HEK293 (cell line): ENCODE data around the gene FAM83E.

Source experiments
- BCL11A ChIP-seq: fragments of 450-650 bp; formaldehyde crosslinking; IDR thresholded peaks from 2 replicates; pipeline ENCODE4 v1.5.1; 2016; ENCODE audit warnings: low read depth, missing biosample characterization, missing genetic modification characterization
- GLI2 ChIP-seq: fragments of 450-650 bp; formaldehyde crosslinking; IDR thresholded peaks from 2 replicates; pipeline ENCODE4; 2017; ENCODE audit warnings: missing biosample characterization, missing genetic modification characterization, low read depth, borderline replicate concordance
- HOXD13 ChIP-seq: sonication (generic); formaldehyde crosslinking; IDR thresholded peaks from 2 replicates; pipeline ENCODE4 v1.8.0; 2022; ENCODE audit warnings: missing genetic modification reagents, borderline replicate concordance
- KLF16 ChIP-seq: fragments of 450-650 bp; formaldehyde crosslinking; IDR thresholded peaks from 2 replicates; pipeline ENCODE4 v1.5.1; 2017; ENCODE audit warnings: missing biosample characterization, missing genetic modification characterization
- KLF7 ChIP-seq: fragments of 450-650 bp; formaldehyde crosslinking; IDR thresholded peaks from 2 replicates; pipeline ENCODE4 v1.5.1; 2016; ENCODE audit warnings: missing biosample characterization, missing genetic modification characterization, borderline replicate concordance
- KLF8 ChIP-seq: fragments of 450-650 bp; formaldehyde crosslinking; IDR thresholded peaks from 2 replicates; pipeline ENCODE4 v1.5.1; 2016; ENCODE audit warnings: missing biosample characterization, missing genetic modification characterization
- MEIS1 ChIP-seq: sonication (generic); formaldehyde crosslinking; IDR thresholded peaks from 2 replicates; pipeline ENCODE4 v1.8.1; 2022; ENCODE audit warnings: missing genetic modification reagents, mild to moderate bottlenecking, borderline replicate concordance
- SCRT1 ChIP-seq: fragments of 450-650 bp; formaldehyde crosslinking; IDR thresholded peaks from 2 replicates; pipeline ENCODE4 v1.5.1; 2016; ENCODE audit warnings: missing biosample characterization, missing genetic modification characterization, borderline replicate concordance
- SCRT2 ChIP-seq: fragments of 450-650 bp; formaldehyde crosslinking; IDR thresholded peaks from 2 replicates; pipeline ENCODE4 v1.5.1; 2016; ENCODE audit warnings: missing biosample characterization, missing genetic modification characterization
- TRIM28 ChIP-seq: IDR thresholded peaks from 2 replicates; pipeline ENCODE4 v1.6.1; 2011; ENCODE audit warnings: low read length, control low read depth, borderline replicate concordance
- YY2 ChIP-seq: fragments of 450-650 bp; formaldehyde crosslinking; IDR thresholded peaks from 2 replicates; pipeline ENCODE4 v1.5.1; 2016; ENCODE audit warnings: missing biosample characterization, missing genetic modification characterization
- ZFP3 ChIP-seq: fragments of 450-650 bp; formaldehyde crosslinking; IDR thresholded peaks from 2 replicates; pipeline ENCODE4 v1.5.1; 2016; ENCODE audit warnings: low read depth, missing biosample characterization, missing genetic modification characterization
- ZNF138 ChIP-seq: fragments of 450-650 bp; formaldehyde crosslinking; IDR thresholded peaks from 2 replicates; pipeline ENCODE4 v1.5.1; 2016; ENCODE audit warnings: missing biosample characterization, missing genetic modification characterization, borderline replicate concordance
- ZNF155 ChIP-seq: fragments of 450-650 bp; formaldehyde crosslinking; IDR thresholded peaks from 2 replicates; pipeline ENCODE4 v1.5.1; 2016; ENCODE audit warnings: missing biosample characterization, missing genetic modification characterization
- ZNF174 ChIP-seq: fragments of 450-650 bp; formaldehyde crosslinking; IDR thresholded peaks from 2 replicates; pipeline ENCODE4 v1.5.0; 2017; ENCODE audit warnings: missing biosample characterization, mild to moderate bottlenecking, missing genetic modification characterization
- ZNF175 ChIP-seq: fragments of 450-650 bp; formaldehyde crosslinking; IDR thresholded peaks from 2 replicates; pipeline ENCODE4 v1.5.1; 2016; ENCODE audit warnings: missing biosample characterization, missing genetic modification characterization
- ZNF248 ChIP-seq: fragments of 450-650 bp; formaldehyde crosslinking; IDR thresholded peaks from 2 replicates; pipeline ENCODE4 v1.5.1; 2017; ENCODE audit warnings: missing biosample characterization, missing genetic modification characterization
- ZNF341 ChIP-seq: fragments of 450-650 bp; formaldehyde crosslinking; IDR thresholded peaks from 2 replicates; pipeline ENCODE4; 2016; ENCODE audit warnings: low read depth, missing biosample characterization, missing genetic modification characterization
- ZNF394 ChIP-seq: fragments of 450-650 bp; formaldehyde crosslinking; IDR thresholded peaks from 2 replicates; pipeline ENCODE4 v1.5.1; 2016; ENCODE audit warnings: missing biosample characterization, missing genetic modification characterization, mild to moderate bottlenecking, moderate library complexity, borderline replicate concordance
- ZNF404 ChIP-seq: fragments of 450-650 bp; formaldehyde crosslinking; IDR thresholded peaks from 2 replicates; pipeline ENCODE4 v1.5.1; 2017; ENCODE audit warnings: missing biosample characterization, missing genetic modification characterization
- ZNF416 ChIP-seq: fragments of 450-650 bp; formaldehyde crosslinking; IDR thresholded peaks from 2 replicates; pipeline ENCODE4 v1.5.1; 2016; ENCODE audit warnings: missing biosample characterization, missing genetic modification characterization
- ZNF423 ChIP-seq: fragments of 450-650 bp; formaldehyde crosslinking; IDR thresholded peaks from 2 replicates; pipeline ENCODE4 v1.5.1; 2016; ENCODE audit warnings: missing biosample characterization, missing genetic modification characterization
- ZNF426 ChIP-seq: fragments of 450-650 bp; formaldehyde crosslinking; IDR thresholded peaks from 2 replicates; pipeline ENCODE4 v1.5.1; 2017; ENCODE audit warnings: missing biosample characterization, missing genetic modification characterization, mild to moderate bottlenecking, inconsistent platforms, moderate library complexity
- ZNF473 ChIP-seq: fragments of 450-650 bp; formaldehyde crosslinking; IDR thresholded peaks from 2 replicates; pipeline ENCODE4 v1.5.1; 2017; ENCODE audit warnings: missing biosample characterization, missing genetic modification characterization
- ZNF549 ChIP-seq: fragments of 450-650 bp; IDR thresholded peaks from 2 replicates; pipeline ENCODE4 v1.5.1; 2018; ENCODE audit warnings: missing biosample characterization, missing genetic modification characterization, mild to moderate bottlenecking, inconsistent platforms, moderate library complexity
- ZNF555 ChIP-seq: fragments of 450-650 bp; formaldehyde crosslinking; conservative IDR thresholded peaks from 2 replicates; pipeline ENCODE4 v1.5.1; 2017; ENCODE audit warnings: missing biosample characterization, mild to moderate bottlenecking, missing genetic modification characterization, inconsistent platforms
- ZNF560 ChIP-seq: fragments of 450-650 bp; formaldehyde crosslinking; IDR thresholded peaks from 2 replicates; pipeline ENCODE4 v1.5.1; 2017; ENCODE audit warnings: missing biosample characterization, missing genetic modification characterization, borderline replicate concordance
- ZNF571 ChIP-seq: fragments of 450-650 bp; formaldehyde crosslinking; IDR thresholded peaks from 2 replicates; pipeline ENCODE4 v1.5.0; 2017; ENCODE audit warnings: missing biosample characterization, missing genetic modification characterization
- ZNF610 ChIP-seq: fragments of 450-650 bp; formaldehyde crosslinking; IDR thresholded peaks from 2 replicates; pipeline ENCODE4 v1.5.1; 2016; ENCODE audit warnings: missing biosample characterization, missing genetic modification characterization, borderline replicate concordance
- ZNF621 ChIP-seq: fragments of 450-650 bp; formaldehyde crosslinking; IDR thresholded peaks from 2 replicates; pipeline ENCODE4 v1.5.1; 2017; ENCODE audit warnings: missing biosample characterization, missing genetic modification characterization
- ZNF658 ChIP-seq: fragments of 450-650 bp; formaldehyde crosslinking; IDR thresholded peaks from 2 replicates; pipeline ENCODE4; 2016; ENCODE audit warnings: missing biosample characterization, missing genetic modification characterization
- ZNF707 ChIP-seq: fragments of 450-650 bp; formaldehyde crosslinking; IDR thresholded peaks from 2 replicates; pipeline ENCODE4 v1.5.1; 2016; ENCODE audit warnings: missing biosample characterization, missing genetic modification characterization
- ZNF777 ChIP-seq: fragments of 450-650 bp; formaldehyde crosslinking; IDR thresholded peaks from 2 replicates; pipeline ENCODE4 v1.5.1; 2017; ENCODE audit warnings: missing biosample characterization, missing genetic modification characterization, borderline replicate concordance
- ZNF837 ChIP-seq: fragments of 450-650 bp; formaldehyde crosslinking; IDR thresholded peaks from 2 replicates; pipeline ENCODE4 v1.5.1; 2016; ENCODE audit warnings: missing biosample characterization, missing genetic modification characterization
- ZSCAN30 ChIP-seq: fragments of 450-650 bp; IDR thresholded peaks from 2 replicates; pipeline ENCODE4 v1.5.1; 2018; ENCODE audit warnings: missing biosample characterization, mild to moderate bottlenecking, missing genetic modification characterization, moderate library complexity
- TF ChIP-seq, protein P1 (sequence below): fragments of 450-650 bp; IDR thresholded peaks from 2 replicates; pipeline ENCODE4 v1.5.1; 2018; ENCODE audit warnings: missing biosample characterization, missing genetic modification characterization
- TF ChIP-seq, protein P2 (sequence below): fragments of 450-650 bp; formaldehyde crosslinking; IDR thresholded peaks from 2 replicates; pipeline ENCODE4 v1.5.1; 2016; ENCODE audit warnings: missing biosample characterization, missing genetic modification characterization
- TF ChIP-seq, protein P3 (sequence below): fragments of 450-650 bp; formaldehyde crosslinking; IDR thresholded peaks from 2 replicates; pipeline ENCODE4 v1.5.1; 2017; ENCODE audit warnings: missing biosample characterization, missing genetic modification characterization

FAM83E gene

DNA sequence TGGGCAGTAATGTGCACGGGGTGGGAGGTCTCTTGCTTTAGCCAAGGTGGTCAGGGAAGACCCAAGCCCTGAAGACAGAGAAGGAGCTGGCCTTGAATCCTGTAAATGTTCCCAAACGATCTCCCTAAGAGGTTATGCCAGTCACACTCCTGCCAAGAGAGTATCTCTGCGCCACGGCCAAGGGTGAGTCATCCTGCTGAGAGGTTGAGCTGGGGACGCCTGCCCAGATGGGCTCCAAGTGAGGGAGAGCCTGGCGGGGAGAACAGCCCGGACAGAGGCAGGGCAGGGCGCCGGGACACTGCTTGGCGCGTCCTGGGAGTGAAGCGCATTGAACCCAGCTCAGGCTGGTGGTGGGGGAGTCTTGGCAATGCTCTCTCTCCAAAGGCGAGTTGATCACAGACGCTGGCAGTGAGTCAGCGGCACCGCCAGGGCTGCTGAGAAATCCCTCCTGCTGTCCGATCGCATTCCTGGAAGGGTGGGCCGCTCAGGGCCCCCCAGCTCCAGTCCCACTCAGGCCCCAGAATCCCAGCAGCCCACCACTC is 46.5 kb downstream of the FAM83E start (continued):
- TF ChIP-seq GLI2 (tag by site-specific recombination) (no peak), ZNF621 (tag by site-specific recombination) (no peak), ZNF138 (no peak), ZNF549 (tag by site-specific recombination) (no peak), ZNF175 (tag by site-specific recombination) (no peak), ZNF416 (tag by site-specific recombination) (no peak), ZNF777 (tag by site-specific recombination) (no peak), MEIS1 (CRISPR knock-in tag) (no peak), ZNF707 (tag by site-specific recombination) (no peak), YY2 (no peak), ZNF837 (no peak), ZNF658 (tag by site-specific recombination) (no peak), ZSCAN30 (tag by site-specific recombination) (no peak), ZNF560 (no peak), ZNF571 (no peak), KLF8 (tag by site-specific recombination) (peak; percentile 77), ZNF555 (tag by site-specific recombination) (no peak), TRIM28 (no peak), ZNF155 (tag by site-specific recombination) (no peak), BCL11A (tag by site-specific recombination) (peak; percentile 33; the same call in 1 of the 2 replicates), ZNF423 (tag by site-specific recombination) (no peak), ZNF394 (tag by site-specific recombination) (peak; percentile 60; the same call in 1 of the 2 replicates), KLF16 (no peak), SCRT2 (0 out of 2 replicates have a peak, but pooled peaks have one; percentile 14), ZNF426 (tag by site-specific recombination) (no peak), SCRT1 (tag by site-specific recombination) (no peak), ZNF248 (no peak), ZFP3 (no peak), HOXD13 (CRISPR knock-in tag) (no peak), KLF7 (tag by site-specific recombination) (no peak), ZNF174 (tag by site-specific recombination) (no peak), ZNF473 (no peak), ZNF610 (tag by site-specific recombination) (no peak), ZNF404 (tag by site-specific recombination) (no peak), ZNF341 (peak; percentile 86)
- TF ChIP-seq, protein P1, sequence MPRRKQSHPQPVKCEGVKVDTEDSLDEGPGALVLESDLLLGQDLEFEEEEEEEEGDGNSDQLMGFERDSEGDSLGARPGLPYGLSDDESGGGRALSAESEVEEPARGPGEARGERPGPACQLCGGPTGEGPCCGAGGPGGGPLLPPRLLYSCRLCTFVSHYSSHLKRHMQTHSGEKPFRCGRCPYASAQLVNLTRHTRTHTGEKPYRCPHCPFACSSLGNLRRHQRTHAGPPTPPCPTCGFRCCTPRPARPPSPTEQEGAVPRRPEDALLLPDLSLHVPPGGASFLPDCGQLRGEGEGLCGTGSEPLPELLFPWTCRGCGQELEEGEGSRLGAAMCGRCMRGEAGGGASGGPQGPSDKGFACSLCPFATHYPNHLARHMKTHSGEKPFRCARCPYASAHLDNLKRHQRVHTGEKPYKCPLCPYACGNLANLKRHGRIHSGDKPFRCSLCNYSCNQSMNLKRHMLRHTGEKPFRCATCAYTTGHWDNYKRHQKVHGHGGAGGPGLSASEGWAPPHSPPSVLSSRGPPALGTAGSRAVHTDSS (tag by site-specific recombination) = no peak
- TF ChIP-seq, protein P2, sequence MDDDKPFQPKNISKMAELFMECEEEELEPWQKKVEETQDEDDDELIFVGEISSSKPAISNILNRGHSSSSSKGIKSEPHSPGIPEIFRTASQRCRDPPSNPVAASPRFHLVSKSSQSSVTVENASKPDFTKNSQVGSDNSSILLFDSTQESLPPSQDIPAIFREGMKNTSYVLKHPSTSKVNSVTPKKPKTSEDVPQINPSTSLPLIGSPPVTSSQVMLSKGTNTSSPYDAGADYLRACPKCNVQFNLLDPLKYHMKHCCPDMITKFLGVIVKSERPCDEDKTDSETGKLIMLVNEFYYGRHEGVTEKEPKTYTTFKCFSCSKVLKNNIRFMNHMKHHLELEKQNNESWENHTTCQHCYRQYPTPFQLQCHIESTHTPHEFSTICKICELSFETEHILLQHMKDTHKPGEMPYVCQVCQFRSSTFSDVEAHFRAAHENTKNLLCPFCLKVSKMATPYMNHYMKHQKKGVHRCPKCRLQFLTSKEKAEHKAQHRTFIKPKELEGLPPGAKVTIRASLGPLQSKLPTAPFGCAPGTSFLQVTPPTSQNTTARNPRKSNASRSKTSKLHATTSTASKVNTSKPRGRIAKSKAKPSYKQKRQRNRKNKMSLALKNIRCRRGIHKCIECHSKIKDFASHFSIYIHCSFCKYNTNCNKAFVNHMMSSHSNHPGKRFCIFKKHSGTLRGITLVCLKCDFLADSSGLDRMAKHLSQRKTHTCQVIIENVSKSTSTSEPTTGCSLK (tag by site-specific recombination) = no peak
- TF ChIP-seq, protein P3, sequence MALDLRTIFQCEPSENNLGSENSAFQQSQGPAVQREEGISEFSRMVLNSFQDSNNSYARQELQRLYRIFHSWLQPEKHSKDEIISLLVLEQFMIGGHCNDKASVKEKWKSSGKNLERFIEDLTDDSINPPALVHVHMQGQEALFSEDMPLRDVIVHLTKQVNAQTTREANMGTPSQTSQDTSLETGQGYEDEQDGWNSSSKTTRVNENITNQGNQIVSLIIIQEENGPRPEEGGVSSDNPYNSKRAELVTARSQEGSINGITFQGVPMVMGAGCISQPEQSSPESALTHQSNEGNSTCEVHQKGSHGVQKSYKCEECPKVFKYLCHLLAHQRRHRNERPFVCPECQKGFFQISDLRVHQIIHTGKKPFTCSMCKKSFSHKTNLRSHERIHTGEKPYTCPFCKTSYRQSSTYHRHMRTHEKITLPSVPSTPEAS (tag by site-specific recombination) = no peak
